ENCODE data around the gene HRH3. TPM values are rescaled to one million over a fixed set of nuclear protein-coding genes. Genes with fewer than 3 reads are reported as not detected.

Gene HRH3
- total RNA-seq, 1 experiment from 2014 or later, result not detected

GRCh38 chr20:62196286-62196685 lies 23.8 kb downstream of the HRH3 start:
- ChIA-PET POLR2A (ENCODE audit: unreplicated experiment) (no interaction called here), CTCF (interaction anchor here (0.6 kb wide), 1 partner anchor 276 kb away, joined by 4 read pairs; no protein-coding TSS in a partner anchor)
- Histone ChIP-seq H3K4me3 (no peak overlapping the region), H3K79me2 (ENCODE audit: low read depth) (no peaks in the 10 kb centered on the region), H3F3A (ENCODE audit: insufficient read depth, low read depth) (0 out of 2 replicates have a peak, but pooled peaks cover 5% of the 10 kb centered on the region), H3K4me1 (replicated peaks; ENCODE audit: insufficient read depth) (no peaks in the 10 kb centered on the region), H3K9me2 (ENCODE audit: insufficient read depth) (no peaks in the 10 kb centered on the region), H3K27me3 (ENCODE audit: insufficient read depth, low read depth) (no peaks in the 10 kb centered on the region), H3K36me3 (ENCODE audit: low read depth) (peaks cover 13% of the 10 kb centered on the region; the same call in 1 of the 2 replicates), H4K20me1 (ENCODE audit: insufficient read depth) (peaks cover 8% of the 10 kb centered on the region), H3K9me3 (ENCODE audit: insufficient read depth, low read depth) (no peaks in the 10 kb centered on the region), H3K4me2 (no peak overlapping the region), H2AFZ (no peak overlapping the region), H3K27ac (no peak overlapping the region)
- no TSS peak for BruUV-seq (replicated peaks)
- no peak for DNase-seq
- TF ChIP-seq EZH2 (IDR thresholded peaks at IDR 0.05; ENCODE audit: low read depth), result no peak
- intact Hi-C loops (cut with micrococcal nuclease; ENCODE audit: unreplicated experiment), result no loop called here

DNA sequence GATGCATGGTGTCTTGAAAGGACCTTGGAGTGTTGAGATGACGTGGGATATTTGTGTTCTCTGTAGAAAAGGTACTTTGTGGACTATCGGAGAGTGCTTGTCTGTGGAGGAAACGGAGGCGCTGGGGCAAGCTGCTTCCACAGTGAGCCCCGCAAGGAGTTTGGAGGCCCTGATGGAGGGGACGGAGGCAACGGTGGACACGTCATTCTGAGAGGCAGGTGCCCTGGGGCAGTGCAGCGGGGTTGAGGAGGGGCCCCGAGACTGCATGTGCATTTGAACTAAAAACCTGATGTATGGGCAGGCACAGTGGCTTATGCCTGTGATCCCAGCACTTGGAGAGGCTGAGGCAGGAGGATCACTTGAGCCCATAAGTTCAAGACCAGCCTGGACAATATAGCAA lies 24.3 kb downstream of the HRH3 start:
- CTCF ChIA-PET, result interaction anchor here (0.6 kb wide), 1 partner anchor 276 kb away, joined by 4 read pairs; no protein-coding TSS in a partner anchor
- POLR2A ChIA-PET (ENCODE audit: unreplicated experiment), result no interaction called here

DNA sequence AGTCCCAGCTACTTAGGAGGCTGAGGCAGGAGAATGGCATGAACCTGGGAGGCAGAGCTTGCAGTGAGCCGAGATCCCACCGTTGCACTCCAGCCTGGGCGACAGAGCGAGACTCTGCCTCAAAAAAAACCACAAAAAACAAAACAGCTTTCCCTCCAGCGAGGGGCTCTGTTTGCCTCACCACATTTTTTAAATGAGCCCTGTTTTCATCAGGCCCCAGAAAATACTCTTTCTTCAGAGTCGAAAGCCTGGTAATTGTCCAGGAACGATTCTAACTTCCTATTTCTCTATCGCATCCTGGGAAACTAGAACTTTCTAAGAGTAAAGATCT lies 25.0 kb downstream of the HRH3 start:
- H3K4me2 ChIP-seq, result no peak overlapping the region
- no peak overlapping the region for H3K4me3 ChIP-seq
- TF ChIP-seq CTCF (conservative IDR thresholded peaks at IDR 0.05) (no peak), EZH2 (IDR thresholded peaks at IDR 0.05; ENCODE audit: low read depth) (no peak)
- POLR2A ChIA-PET (ENCODE audit: unreplicated experiment), result no interaction called here
- CTCF ChIA-PET, result no interaction called here
- 0 out of 2 replicates have a peak, but pooled peaks cover 8% of the 10 kb centered on the region for H3F3A ChIP-seq (ENCODE audit: insufficient read depth, low read depth)
- no peaks in the 10 kb centered on the region for H3K27me3 ChIP-seq (ENCODE audit: insufficient read depth, low read depth)
- no peaks in the 10 kb centered on the region for H3K4me1 ChIP-seq (replicated peaks; ENCODE audit: insufficient read depth)
- no peaks in the 10 kb centered on the region for H3K79me2 ChIP-seq (ENCODE audit: low read depth)
- intact Hi-C loops (cut with micrococcal nuclease; ENCODE audit: unreplicated experiment), result no loop called here
- no peaks in the 10 kb centered on the region for H3K9me3 ChIP-seq (ENCODE audit: insufficient read depth, low read depth)
- DNase-seq, result no peak
- H2AFZ ChIP-seq, result no peak overlapping the region
- peaks cover 16% of the 10 kb centered on the region; the same call in 1 of the 2 replicates for H3K36me3 ChIP-seq (ENCODE audit: low read depth)
- H4K20me1 ChIP-seq (ENCODE audit: insufficient read depth), result peaks cover 14% of the 10 kb centered on the region
- no TSS peak for BruUV-seq (replicated peaks)
- H3K27ac ChIP-seq, result no peak overlapping the region
- H3K9me2 ChIP-seq (ENCODE audit: insufficient read depth), result no peaks in the 10 kb centered on the region

More for the DNA sequence above, 24.3 kb downstream of the HRH3 start:
- 0 out of 2 replicates have a peak, but pooled peaks cover 5% of the 10 kb centered on the region for H3F3A ChIP-seq (ENCODE audit: insufficient read depth, low read depth)
- no peak overlapping the region for H3K4me3 ChIP-seq
- no peak overlapping the region for H3K4me2 ChIP-seq
- H3K4me1 ChIP-seq (replicated peaks; ENCODE audit: insufficient read depth), result no peaks in the 10 kb centered on the region
- H3K27ac ChIP-seq, result no peak overlapping the region
- peaks cover 13% of the 10 kb centered on the region; the same call in 1 of the 2 replicates for H3K36me3 ChIP-seq (ENCODE audit: low read depth)
- no peaks in the 10 kb centered on the region for H3K27me3 ChIP-seq (ENCODE audit: insufficient read depth, low read depth)
- no peaks in the 10 kb centered on the region for H3K9me2 ChIP-seq (ENCODE audit: insufficient read depth)
- H3K9me3 ChIP-seq (ENCODE audit: insufficient read depth, low read depth), result no peaks in the 10 kb centered on the region
- TF ChIP-seq CTCF (conservative IDR thresholded peaks at IDR 0.05), result no peak
- no peak for TF ChIP-seq EZH2 (IDR thresholded peaks at IDR 0.05; ENCODE audit: low read depth)
- peaks cover 8% of the 10 kb centered on the region for H4K20me1 ChIP-seq (ENCODE audit: insufficient read depth)
- H3K79me2 ChIP-seq (ENCODE audit: low read depth), result no peaks in the 10 kb centered on the region
- DNase-seq, result peak in 1 of 2 experiments; percentile 30
- H2AFZ ChIP-seq, result no peak overlapping the region
- intact Hi-C loops (cut with micrococcal nuclease; ENCODE audit: unreplicated experiment), result no loop called here
- BruUV-seq (replicated peaks), result no TSS peak
